ENCODE results near the gene ANAPC16. TPM values are rescaled to one million over a fixed set of nuclear protein-coding genes. Genes with fewer than 3 reads are reported as not detected.

The ANAPC16 gene
- total RNA-seq, 2 experiments from 2014 or later: 72.9 TPM

Other genes starting within 250 kb of the ANAPC16 start
- gene SPOCK2, start 127.5 kb upstream of the ANAPC16 start, total RNA-seq: 100 to 1,000 TPM; 261 to 268 TPM
- gene ASCC1, start 264 bp downstream of the ANAPC16 start, total RNA-seq: 10 to 100 TPM; 34.8 to 40.3 TPM
- 100 to 1,000 TPM; 382 to 384 TPM for gene DDIT4, start 57.9 kb downstream of the ANAPC16 start, total RNA-seq
- 10 to 100 TPM; 26.4 to 29.7 TPM for gene DNAJB12, start 138.9 kb downstream of the ANAPC16 start, total RNA-seq

All from activated CD8-positive, alpha-beta T cell treated with anti-CD3 and anti-CD28 coated beads, Interleukin-2, amount 10 ng/mL, durations not matched to agents 7 days and 5 days (primary cell).